ENCODE data around the gene CTSG.
"Not testable (repeated sequence)": the region's sequence is repeated elsewhere in the genome, so short reads cannot be mapped to it uniquely, and the experiment has no call there.

Gene CTSG, protein sequence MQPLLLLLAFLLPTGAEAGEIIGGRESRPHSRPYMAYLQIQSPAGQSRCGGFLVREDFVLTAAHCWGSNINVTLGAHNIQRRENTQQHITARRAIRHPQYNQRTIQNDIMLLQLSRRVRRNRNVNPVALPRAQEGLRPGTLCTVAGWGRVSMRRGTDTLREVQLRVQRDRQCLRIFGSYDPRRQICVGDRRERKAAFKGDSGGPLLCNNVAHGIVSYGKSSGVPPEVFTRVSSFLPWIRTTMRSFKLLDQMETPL

DNA sequence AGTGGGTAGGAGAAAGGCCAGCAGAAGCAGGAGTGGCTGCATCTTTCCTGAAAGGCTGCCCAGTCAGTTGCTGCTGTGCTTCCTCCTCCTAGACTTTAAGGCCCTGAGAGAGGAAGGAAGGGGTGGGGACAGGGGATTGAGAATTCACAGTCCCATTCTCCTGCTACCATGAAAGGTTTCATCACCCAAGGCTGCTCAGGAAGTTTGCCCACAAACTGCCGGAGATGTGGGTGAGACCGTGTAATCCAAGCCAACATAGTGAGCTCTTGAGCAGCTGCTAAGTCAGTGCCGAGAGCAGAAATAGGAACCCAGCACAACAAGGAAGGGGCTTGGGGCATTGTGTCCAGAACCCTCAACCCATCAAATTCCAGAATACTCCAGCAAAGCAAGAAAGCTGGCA, at the start of gene CTSG:
CTSG (minus strand) TSS at position 69 of the 400 bp plus-strand sequence; CDS start at position 42, 27 bp downstream.
- DNase-seq, result peak; percentile 60

DNA sequence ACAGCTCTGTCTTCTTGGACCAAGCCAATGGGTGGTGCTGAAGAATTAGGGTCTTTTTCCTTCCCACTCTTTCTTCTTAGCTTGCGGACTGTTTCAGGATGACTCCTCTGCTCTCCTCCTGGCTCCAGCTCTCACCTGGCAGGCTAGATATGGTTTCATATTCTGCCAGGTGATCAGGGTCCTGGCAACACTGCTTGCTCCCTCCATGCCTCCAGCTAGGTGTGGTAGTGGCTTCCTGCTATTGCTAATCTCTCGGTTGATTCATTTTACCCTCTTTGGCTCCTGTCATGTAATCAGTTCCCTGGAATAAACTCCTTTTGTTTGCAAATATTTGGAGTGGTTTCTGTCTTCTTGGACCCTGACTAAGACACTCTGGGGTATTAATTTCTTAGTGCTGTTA, 37.7 kb upstream of the CTSG start:
- no peak for DNase-seq

- no peak for DNase-seq
These were observed 37.2 kb upstream of the CTSG start for GRCh38 chr14:24613241-24613640.

DNA sequence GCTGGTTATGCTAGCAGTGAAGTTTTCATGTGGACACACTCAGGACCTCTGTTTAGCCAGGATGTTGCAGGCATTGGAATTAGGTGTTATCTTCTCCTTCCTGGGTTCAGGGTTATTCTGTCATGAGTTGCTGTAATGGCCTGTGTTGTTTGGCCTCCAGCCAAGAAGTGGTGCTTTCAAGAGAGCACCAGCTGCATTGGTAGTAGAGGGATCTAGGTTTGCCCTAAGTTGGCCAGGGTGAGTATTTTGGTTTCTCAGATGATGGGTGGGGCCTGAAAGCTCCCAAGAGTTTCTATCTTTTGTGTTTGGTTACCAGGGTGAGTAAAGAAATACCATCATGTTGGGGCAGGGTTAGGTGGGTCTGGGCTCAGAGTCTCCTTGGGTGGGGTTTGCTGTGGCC, 36.1 kb upstream of the CTSG start:
- no peak for DNase-seq

DNA sequence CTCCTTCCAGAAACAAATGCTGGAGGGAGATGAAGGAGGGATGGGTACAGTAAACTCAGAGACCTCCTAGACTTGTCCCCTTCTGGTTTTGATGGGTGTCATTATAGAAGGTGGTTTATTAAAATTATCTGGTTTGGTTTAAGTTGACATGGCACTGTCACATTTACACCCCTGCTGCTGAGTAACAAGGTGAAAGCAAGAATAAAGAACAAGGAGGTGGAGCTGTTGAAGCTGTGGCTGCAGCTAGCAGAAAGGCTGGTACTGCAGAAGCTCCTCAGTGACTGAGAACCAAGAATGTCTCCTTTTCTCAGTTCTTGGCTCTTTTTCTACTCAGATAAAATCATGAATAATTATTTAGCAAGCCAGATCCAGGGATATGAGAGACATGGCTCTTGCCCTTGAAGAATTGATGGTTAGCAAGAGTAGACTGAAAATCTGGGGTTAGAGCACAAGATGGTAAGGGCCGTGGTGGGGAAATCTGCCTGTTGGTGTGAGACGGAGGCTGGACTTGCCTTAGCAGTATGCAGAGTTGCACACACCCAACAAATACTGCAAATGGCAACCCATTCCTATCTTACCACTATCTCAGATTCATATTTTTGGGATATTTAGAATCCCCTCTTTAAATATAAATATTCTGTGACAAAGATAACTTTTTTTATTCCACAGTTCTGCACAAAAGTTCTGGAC, 33.8 kb upstream of the CTSG start, which contains the start of gene GZMH:
GZMH (minus strand) TSS at position 31 of the 690 bp plus-strand sequence. CDS start 72 bp downstream, outside the sequence.
- DNase-seq, result no peak

DNA sequence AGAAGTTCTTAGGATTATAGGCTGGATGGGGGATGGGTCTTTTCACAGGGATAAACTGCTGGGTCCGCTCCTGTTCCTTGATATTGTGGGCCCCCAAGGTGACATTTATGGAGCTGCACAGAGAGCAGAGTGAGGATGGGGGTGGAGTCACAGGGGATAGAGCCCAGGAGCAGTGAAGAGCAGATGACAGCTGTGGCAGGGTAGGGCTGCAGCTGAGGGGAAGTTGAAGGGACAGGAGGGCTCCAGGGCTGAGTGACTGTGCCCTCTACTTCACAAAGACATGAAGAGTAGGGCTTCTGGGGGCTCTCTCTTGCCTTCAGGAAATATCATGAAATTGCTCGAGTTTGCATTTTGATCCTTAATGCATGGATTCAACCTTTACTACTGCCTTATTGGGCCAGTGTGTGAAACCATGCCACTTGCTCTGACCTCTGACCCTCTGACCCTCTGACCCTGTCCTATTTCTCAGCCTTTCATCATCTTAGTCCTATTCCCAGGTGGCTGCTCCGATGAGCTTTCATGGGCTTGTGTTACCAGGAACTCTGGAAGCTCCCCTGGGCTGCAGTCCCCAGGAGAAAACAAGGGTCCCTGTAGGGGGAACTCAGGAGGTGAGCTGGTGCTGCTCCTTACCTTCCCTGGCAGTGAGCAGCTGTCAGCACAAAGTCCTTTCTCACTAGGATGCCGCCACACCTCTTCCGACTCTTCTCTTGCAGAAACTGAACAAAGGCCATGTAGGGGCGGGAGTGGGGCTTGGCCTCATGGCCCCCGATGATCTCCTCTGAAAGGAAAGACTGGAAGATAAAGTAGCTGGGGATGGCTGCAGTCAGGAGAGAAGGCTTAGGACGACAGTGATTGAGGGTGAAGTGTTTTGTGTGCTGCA, 31.8 kb upstream of the CTSG start:
- DNase-seq, result no peak

DNA sequence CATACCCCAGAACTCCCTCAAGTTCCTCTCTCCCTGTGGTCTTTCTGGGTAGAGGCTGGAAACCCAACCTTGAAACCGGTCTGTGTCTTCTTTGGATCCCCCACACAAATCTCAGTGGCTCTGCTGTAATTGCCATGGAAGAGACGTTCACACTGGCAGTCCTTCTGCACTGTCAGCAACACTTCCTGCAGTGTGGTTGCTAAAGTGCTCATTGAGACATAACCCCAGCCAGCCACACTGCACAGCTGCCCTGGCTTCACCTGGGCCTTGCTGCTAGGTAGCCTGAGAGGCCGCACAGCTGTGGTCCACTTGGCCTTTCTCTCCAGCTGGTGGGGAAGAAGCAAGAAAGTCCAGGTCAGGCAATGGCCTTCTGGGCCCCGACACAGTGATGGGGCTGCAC, 31.0 kb upstream of the CTSG start:
- no peak for DNase-seq

- DNase-seq, result no peak
These were observed 30.2 kb upstream of the CTSG start for GRCh38 chr14:24606297-24606696.

- DNase-seq, result no peak
These were observed 29.6 kb upstream of the CTSG start for GRCh38 chr14:24605435-24606190.

GRCh38 chr14:24597403-24597802, 21.4 kb upstream of the CTSG start:
- no peak for DNase-seq

- no peak for DNase-seq
These were observed 19.2 kb upstream of the CTSG start for GRCh38 chr14:24595073-24595808.

GRCh38 chr14:24591004-24591403, 15.0 kb upstream of the CTSG start:
- DNase-seq, result not testable (repeated sequence)

- not testable (repeated sequence) for DNase-seq
These were observed 8.4 kb upstream of the CTSG start for GRCh38 chr14:24584402-24584801.

DNA sequence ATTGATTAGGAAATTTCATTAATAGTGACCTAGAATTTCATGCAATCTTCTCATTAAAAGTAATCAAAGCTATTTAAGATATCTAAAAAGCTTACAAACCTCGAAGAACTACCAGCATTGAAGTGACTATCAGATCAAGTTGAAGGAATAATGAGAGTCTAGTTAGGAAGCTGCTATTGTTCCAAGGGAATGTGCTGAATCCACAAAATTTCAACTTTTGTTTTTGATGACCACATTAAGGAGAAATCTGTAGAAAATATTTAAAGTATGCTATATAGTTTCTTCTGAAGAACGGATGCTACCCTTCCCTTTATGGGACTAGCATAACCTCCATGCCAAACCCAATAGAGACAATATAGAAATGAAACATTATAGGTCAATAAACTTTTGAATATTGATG, 2.5 kb upstream of the CTSG start:
- no peak for DNase-seq

- no peak for DNase-seq
These were observed 721 bp upstream of the CTSG start for GRCh38 chr14:24576771-24577170.

DNA sequence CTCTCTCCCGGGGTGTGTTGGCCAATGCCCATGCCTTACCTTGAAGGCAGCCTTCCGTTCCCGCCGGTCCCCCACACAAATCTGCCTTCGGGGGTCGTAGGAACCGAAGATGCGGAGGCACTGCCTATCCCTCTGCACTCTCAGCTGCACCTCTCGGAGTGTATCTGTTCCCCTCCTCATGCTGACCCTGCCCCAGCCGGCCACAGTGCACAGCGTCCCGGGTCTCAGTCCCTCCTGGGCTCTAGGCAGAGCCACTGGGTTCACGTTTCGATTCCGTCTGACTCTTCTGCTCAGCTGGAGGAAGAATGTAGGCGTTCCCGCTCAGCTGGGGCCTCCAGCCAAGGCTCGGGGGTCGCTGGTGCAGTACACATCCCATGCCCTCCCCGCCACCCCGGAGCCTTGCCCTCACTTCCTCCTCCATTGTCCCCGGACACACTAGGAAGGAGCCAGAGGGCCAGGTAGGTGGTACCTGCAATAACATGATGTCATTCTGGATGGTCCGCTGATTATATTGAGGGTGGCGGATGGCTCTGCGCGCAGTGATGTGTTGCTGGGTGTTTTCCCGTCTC, 1.8 kb downstream of the CTSG start:
- DNase-seq, result no peak

GRCh38 chr14:24566318-24566717, 9.7 kb downstream of the CTSG start:
- no peak for DNase-seq

- no peak for DNase-seq
These were observed 10.3 kb downstream of the CTSG start for GRCh38 chr14:24565766-24566165.

DNA sequence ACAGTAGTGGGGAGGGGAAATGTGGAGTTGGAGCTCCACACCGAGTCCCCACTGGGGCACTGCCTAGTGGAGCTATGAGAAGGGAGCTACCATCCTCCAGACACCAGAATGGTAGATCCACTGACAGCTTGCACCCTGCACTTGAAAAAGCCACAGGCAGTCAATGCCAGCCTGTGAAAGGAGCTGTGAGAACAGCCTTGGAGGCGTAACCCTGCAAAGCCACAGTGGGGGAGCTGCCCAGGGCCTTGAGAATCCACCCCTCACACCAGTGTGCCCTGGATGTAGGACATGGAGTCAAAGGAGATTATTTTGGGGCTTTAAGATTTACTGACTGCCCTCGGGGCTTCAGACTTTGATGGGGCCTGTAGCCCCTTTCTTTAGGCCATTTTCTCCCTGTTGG, 12.5 kb downstream of the CTSG start:
- no peak for DNase-seq

DNA sequence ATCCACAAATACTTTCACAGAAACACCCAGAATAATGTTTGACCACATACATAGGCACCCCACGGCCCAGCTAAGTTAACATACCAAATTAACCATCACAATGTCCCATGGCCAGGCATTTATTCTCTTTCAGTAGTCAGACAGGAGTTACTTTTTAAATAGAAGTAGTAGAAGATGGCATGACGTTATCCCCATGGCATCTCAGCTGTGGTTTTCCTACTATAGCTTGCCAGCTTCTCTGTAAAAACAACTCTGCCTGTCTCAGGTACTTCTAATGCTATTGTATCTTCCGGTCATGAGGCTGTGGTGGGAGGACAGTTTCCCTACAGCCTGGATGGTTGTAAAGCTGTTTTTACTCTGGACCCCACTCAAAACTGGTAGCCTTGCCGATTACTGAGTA, 19.3 kb downstream of the CTSG start:
- DNase-seq, result no peak

GRCh38 chr14:24549064-24549463, 27.0 kb downstream of the CTSG start:
- DNase-seq, result not testable (repeated sequence)
